GM19238 (cell line): ENCODE results near the gene CCDC8.
"Not testable (repeated sequence)": the region's sequence is repeated elsewhere in the genome, so short reads cannot be mapped to it uniquely, and the experiment has no call there.

Experiments
- DNase-seq: peaks from one replicate; pipeline ENCODE4 v3.0.0; 2011; ENCODE audit warnings: low spot score; ENCODE audit not compliant: insufficient read length

The CCDC8 gene

GRCh38 chr19:46383171-46383815 is 30.1 kb downstream of the CCDC8 start:
- DNase-seq = no peak

- no peak for DNase-seq
Measured at GRCh38 chr19:46381756-46382345, 31.5 kb downstream of the CCDC8 start.

GRCh38 chr19:46381346-46381745 is 32.0 kb downstream of the CCDC8 start:
- no peak for DNase-seq

GRCh38 chr19:46380690-46381089 is 32.7 kb downstream of the CCDC8 start:
- DNase-seq = no peak

- DNase-seq = no peak
Measured at GRCh38 chr19:46378268-46378667, 35.1 kb downstream of the CCDC8 start.

- DNase-seq = no peak
Measured at GRCh38 chr19:46376241-46377153, 36.9 kb downstream of the CCDC8 start.

- not testable (repeated sequence) for DNase-seq
Measured at GRCh38 chr19:46375476-46376067, 37.8 kb downstream of the CCDC8 start.

- no peak for DNase-seq
Measured at GRCh38 chr19:46374536-46375475, 38.6 kb downstream of the CCDC8 start.

GRCh38 chr19:46373491-46374359 is 39.6 kb downstream of the CCDC8 start:
- DNase-seq = no peak

- no peak for DNase-seq
Measured at GRCh38 chr19:46372901-46373490, 40.4 kb downstream of the CCDC8 start.

GRCh38 chr19:46371371-46371901 is 41.9 kb downstream of the CCDC8 start:
- DNase-seq = no peak

- DNase-seq = no peak
Measured at GRCh38 chr19:46369817-46370216, 43.5 kb downstream of the CCDC8 start.

- no peak for DNase-seq
Measured at GRCh38 chr19:46368116-46368515, 45.2 kb downstream of the CCDC8 start.

- DNase-seq = no peak
Measured at GRCh38 chr19:46367426-46367825, 45.9 kb downstream of the CCDC8 start.

GRCh38 chr19:46366620-46367292 is 46.6 kb downstream of the CCDC8 start:
- DNase-seq = no peak

GRCh38 chr19:46365561-46365960 is 47.8 kb downstream of the CCDC8 start:
- no peak for DNase-seq

- DNase-seq = no peak
Measured at GRCh38 chr19:46364359-46364758, 49.0 kb downstream of the CCDC8 start.

- DNase-seq = no peak
Measured at GRCh38 chr19:46361915-46362314, 51.4 kb downstream of the CCDC8 start.
